Activated T-helper 2 cell treated with anti-CD3 and anti-CD28 coated beads, Interferon-gamma antibody, Interleukin-2, Interleukin-4, amounts not matched to agents 10 μg/mL and 5 μg/mL and 100 μg/mL, durations not matched to agents 14 hours and 24 hours and 36 hours (primary cell): ENCODE measurements around the gene RAP1GAP2. TPM values are rescaled to one million over a fixed set of nuclear protein-coding genes. Genes with fewer than 3 reads are reported as not detected.
"Not testable (repeated sequence)": the region's sequence is repeated elsewhere in the genome, so short reads cannot be mapped to it uniquely, and the experiment has no call there.

Source experiments
- DNase-seq: peaks from one replicate; pipeline ENCODE4 v3.0.0; 2021; ENCODE audit warnings: low spot score
- H3K27ac Mint-ChIP-seq: one replicate; pipeline ENCODE4 v1.8.0; 2021; ENCODE audit warnings: mixed read lengths
- H3K27me3 Mint-ChIP-seq: one replicate; pipeline ENCODE4 v1.8.0; 2021; ENCODE audit warnings: low read depth, mixed read lengths
- H3K36me3 Mint-ChIP-seq: one replicate; pipeline ENCODE4 v1.8.0; 2021; ENCODE audit warnings: low read depth, mixed read lengths
- H3K4me1 Mint-ChIP-seq: one replicate; pipeline ENCODE4 v1.8.0; 2021; ENCODE audit warnings: low read depth, mixed read lengths
- H3K4me3 Mint-ChIP-seq: one replicate; pipeline ENCODE4 v1.8.0; 2021; ENCODE audit warnings: low read depth, mild to moderate bottlenecking, moderate library complexity, mixed read lengths
- H3K9me3 Mint-ChIP-seq: one replicate; pipeline ENCODE4 v1.8.0; 2021; ENCODE audit warnings: mixed read lengths
- intact Hi-C: fragments of 100-400 bp; cut with micrococcal nuclease; formaldehyde crosslinking; loops from one replicate; pipeline ENCODE4 v1.15.1; 2023
- total RNA-seq: library from RNA; stranded (reverse); gene quantifications from 2 replicates; pipeline ENCODE4 v1.2.3, GENCODE V29; 2022

RAP1GAP2 gene
- total RNA-seq, 1 donor from 2014 or later, result 0.46 TPM

GRCh38 chr17:2990396-2990795 lies 194.2 kb downstream of the RAP1GAP2 start:
- H3K4me1 Mint-ChIP-seq, result no peaks in the 10 kb centered on the region
- H3K4me3 Mint-ChIP-seq, result no peak overlapping the region
- no peaks in the 10 kb centered on the region for H3K36me3 Mint-ChIP-seq
- intact Hi-C loops, result no loop called here
- no peak for DNase-seq
- H3K27ac Mint-ChIP-seq, result no peak overlapping the region
- no peaks in the 10 kb centered on the region for H3K9me3 Mint-ChIP-seq
- H3K27me3 Mint-ChIP-seq, result no peaks in the 10 kb centered on the region

- DNase-seq, H3K4me1 Mint-ChIP-seq, H3K9me3 Mint-ChIP-seq, H3K4me3 Mint-ChIP-seq, H3K27ac Mint-ChIP-seq, intact Hi-C loops, H3K27me3 Mint-ChIP-seq, H3K36me3 Mint-ChIP-seq: not testable (repeated sequence)
These were observed 195.3 kb downstream of the RAP1GAP2 start for GRCh38 chr17:2991396-2992180.

GRCh38 chr17:2994441-2994840 lies 198.2 kb downstream of the RAP1GAP2 start:
- Mint-ChIP-seq H3K9me3 (no peaks in the 10 kb centered on the region), H3K4me3 (no peak overlapping the region), H3K27ac (no peak overlapping the region), H3K36me3 (no peaks in the 10 kb centered on the region), H3K4me1 (no peaks in the 10 kb centered on the region), H3K27me3 (no peaks in the 10 kb centered on the region)
- DNase-seq, result no peak
- intact Hi-C loops, result no loop called here

- H3K36me3 Mint-ChIP-seq, result no peaks in the 10 kb centered on the region
- intact Hi-C loops, result no loop called here
- no peak overlapping the region for H3K4me3 Mint-ChIP-seq
- H3K4me1 Mint-ChIP-seq, result no peaks in the 10 kb centered on the region
- DNase-seq, result no peak
- H3K27me3 Mint-ChIP-seq, result no peaks in the 10 kb centered on the region
- no peaks in the 10 kb centered on the region for H3K9me3 Mint-ChIP-seq
- no peak overlapping the region for H3K27ac Mint-ChIP-seq
These were observed 199.1 kb downstream of the RAP1GAP2 start for GRCh38 chr17:2995377-2995776.

- no peaks in the 10 kb centered on the region for H3K9me3 Mint-ChIP-seq
These were observed 199.9 kb downstream of the RAP1GAP2 start for GRCh38 chr17:2995886-2996809.

GRCh38 chr17:2996810-2997670 lies 200.8 kb downstream of the RAP1GAP2 start:
- Mint-ChIP-seq H3K27ac (no peak overlapping the region), H3K27me3 (no peaks in the 10 kb centered on the region), H3K9me3 (no peaks in the 10 kb centered on the region), H3K4me3 (no peak overlapping the region), H3K4me1 (no peaks in the 10 kb centered on the region), H3K36me3 (no peaks in the 10 kb centered on the region)
- intact Hi-C loops, result no loop called here
- DNase-seq, result no peak

More at GRCh38 chr17:2995886-2996809, 199.9 kb downstream of the RAP1GAP2 start:
- DNase-seq, result no peak
- intact Hi-C loops, result no loop called here
- Mint-ChIP-seq H3K27me3 (no peaks in the 10 kb centered on the region), H3K27ac (no peak overlapping the region), H3K4me3 (no peak overlapping the region), H3K4me1 (no peaks in the 10 kb centered on the region), H3K36me3 (no peaks in the 10 kb centered on the region)

GRCh38 chr17:2998469-2998901 lies 202.2 kb downstream of the RAP1GAP2 start:
- H3K4me1 Mint-ChIP-seq, DNase-seq, H3K27ac Mint-ChIP-seq, H3K4me3 Mint-ChIP-seq, H3K36me3 Mint-ChIP-seq, intact Hi-C loops, H3K27me3 Mint-ChIP-seq, H3K9me3 Mint-ChIP-seq: not testable (repeated sequence)

GRCh38 chr17:3002538-3003295 lies 206.5 kb downstream of the RAP1GAP2 start:
- H3K9me3 Mint-ChIP-seq, result no peaks in the 10 kb centered on the region
- no peaks in the 10 kb centered on the region for H3K36me3 Mint-ChIP-seq
- no peaks in the 10 kb centered on the region for H3K27me3 Mint-ChIP-seq
- no peak overlapping the region for H3K27ac Mint-ChIP-seq
- DNase-seq, result no peak
- H3K4me1 Mint-ChIP-seq, result no peaks in the 10 kb centered on the region
- intact Hi-C loops, result no loop called here
- no peak overlapping the region for H3K4me3 Mint-ChIP-seq

GRCh38 chr17:3003296-3004149 lies 207.3 kb downstream of the RAP1GAP2 start:
- Mint-ChIP-seq H3K4me3 (no peak overlapping the region), H3K27me3 (no peaks in the 10 kb centered on the region), H3K9me3 (no peaks in the 10 kb centered on the region), H3K36me3 (no peaks in the 10 kb centered on the region), H3K27ac (no peak overlapping the region), H3K4me1 (no peaks in the 10 kb centered on the region)
- DNase-seq, result no peak
- intact Hi-C loops, result no loop called here

GRCh38 chr17:3004150-3004801 lies 208.0 kb downstream of the RAP1GAP2 start:
- Mint-ChIP-seq H3K9me3 (no peaks in the 10 kb centered on the region), H3K27me3 (no peaks in the 10 kb centered on the region), H3K27ac (no peak overlapping the region), H3K4me3 (no peak overlapping the region), H3K4me1 (no peaks in the 10 kb centered on the region), H3K36me3 (no peaks in the 10 kb centered on the region)
- DNase-seq, result no peak
- intact Hi-C loops, result no loop called here

DNA sequence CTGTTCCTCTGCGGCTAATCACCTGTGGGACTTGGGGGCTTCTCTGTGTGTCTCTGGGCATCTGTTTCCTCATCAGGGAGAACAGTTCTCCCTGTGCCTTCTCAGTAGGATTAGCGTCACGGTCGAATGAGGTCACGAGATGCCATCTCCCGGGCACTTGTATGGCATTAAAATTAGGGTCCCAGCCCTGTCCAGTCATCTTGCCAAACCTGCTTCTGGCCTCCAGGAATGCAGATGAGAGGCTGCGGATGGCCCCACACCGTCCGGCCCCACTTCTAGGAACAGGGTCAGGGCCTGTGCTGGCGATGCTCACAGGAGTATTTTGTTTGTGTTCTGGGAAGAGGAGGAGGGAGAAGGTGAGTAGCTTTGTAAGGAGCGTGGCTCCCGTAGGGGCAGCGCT lies 208.7 kb downstream of the RAP1GAP2 start:
- H3K4me1 Mint-ChIP-seq, result no peaks in the 10 kb centered on the region
- DNase-seq, result no peak
- no peaks in the 10 kb centered on the region for H3K9me3 Mint-ChIP-seq
- H3K27me3 Mint-ChIP-seq, result no peaks in the 10 kb centered on the region
- H3K4me3 Mint-ChIP-seq, result no peak overlapping the region
- intact Hi-C loops, result no loop called here
- H3K27ac Mint-ChIP-seq, result no peak overlapping the region
- H3K36me3 Mint-ChIP-seq, result no peaks in the 10 kb centered on the region
